ENCODE measurements around the gene MFAP5. TPM values are rescaled to one million over a fixed set of nuclear protein-coding genes. Genes with fewer than 3 reads are reported as not detected.

The MFAP5 gene
- total and polyA plus RNA-seq, 10 of the 15 experiments (the other 5 are each of a cell fraction or from before 2014, with no cell fraction given), result 0.06 to 0.14 (median 0.12) TPM; not detected in 7

DNA sequence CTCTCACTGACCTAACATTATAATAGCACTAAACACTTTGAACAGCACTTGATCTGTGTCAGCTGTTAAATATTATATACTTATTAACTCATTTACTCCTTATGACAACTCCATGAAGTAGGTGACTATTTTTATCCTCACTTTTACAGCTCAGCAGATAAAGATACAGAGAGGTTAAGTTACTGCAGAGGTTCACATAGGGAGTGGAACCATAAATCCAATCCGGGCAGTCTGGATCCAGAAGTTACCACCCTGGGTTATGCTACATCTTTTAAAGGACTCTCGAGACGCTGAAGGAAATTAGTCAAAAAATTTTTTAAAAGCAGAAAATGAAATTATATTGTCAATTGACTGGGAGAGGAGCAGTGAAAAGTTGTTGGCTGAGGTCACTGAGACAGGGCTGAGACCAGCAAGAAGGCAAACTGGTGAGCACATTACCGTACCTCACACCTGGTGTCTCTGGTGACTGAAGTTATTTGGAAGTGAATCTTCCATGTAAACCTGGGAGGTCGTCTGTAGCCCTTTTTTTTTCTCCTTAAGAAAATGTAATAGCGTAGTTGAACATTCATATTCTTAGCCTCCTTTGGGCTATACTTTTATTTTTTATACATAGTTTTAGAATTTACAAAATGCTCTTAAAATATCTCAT, 33.9 kb upstream of the MFAP5 start:
- WGBS (ENCODE audit: insufficient coverage, insufficient replicate concordance, low lambda C conversion rate, missing lambda C conversion rate), result 32% methylated on average over 6 of the region's 6 CpGs
- H3K9me3 ChIP-seq (replicated peaks; ENCODE audit: control insufficient read depth, insufficient read depth, low read length), result no peaks in the 10 kb centered on the region
- ChIA-PET POLR2A (no interaction called here), CTCF (interaction anchor here (1.1 kb wide), 1 partner anchor 64 kb away, joined by 3 read pairs; no protein-coding TSS in a partner anchor), RAD21 (ENCODE audit: unreplicated experiment) (no interaction called here), SMC1A (ENCODE audit: uncharacterized antibody, unreplicated experiment) (no interaction called here)
- H3K27ac ChIP-seq (ENCODE audit: control insufficient read depth, insufficient read depth), result no peak overlapping the region
- H3K36me3 ChIP-seq (ENCODE audit: control insufficient read depth in 2 of 2, insufficient read depth in 2 of 2, low read length in 1 of 2), result no peaks in the 10 kb centered on the region
- BruUV-seq (replicated peaks), result no TSS peak
- DNase-seq (ENCODE audit: low read depth, low spot score), result no peak
- intact Hi-C loops (cut with micrococcal nuclease; ENCODE audit: unreplicated experiment) (no loop called here), in situ Hi-C loops (cut with MboI) (no loop called here)
- ATAC-seq, result no peak
- no peaks in the 10 kb centered on the region for H4K20me1 ChIP-seq (ENCODE audit: control insufficient read depth, insufficient read depth)
- no peaks in the 10 kb centered on the region for H3K79me2 ChIP-seq (ENCODE audit: control insufficient read depth, insufficient read depth, low read length)
- no peak overlapping the region for H2AFZ ChIP-seq (ENCODE audit: control insufficient read depth, low read depth, low read length)
- H3K27me3 ChIP-seq (replicated peaks in 1 of 2; ENCODE audit: control insufficient read depth in 2 of 2, insufficient read depth in 2 of 2, low read length in 1 of 2), result peaks cover 1 to 15% of the 10 kb centered on the region in 2 experiments; a peak in 2 of 4 replicates
- FAIRE-seq, result peak; percentile 49
- peak overlapping the region; percentile 85; the same call in 1 of the 2 replicates for H3K4me2 ChIP-seq (ENCODE audit: control insufficient read depth, insufficient read depth)
- TF ChIP-seq CREB1 (IDR thresholded peaks at IDR 0.05; ENCODE audit: low read depth), result no peak
- no peak for TF ChIP-seq EGR1 (IDR thresholded peaks at IDR 0.05; ENCODE audit: borderline replicate concordance in 1 of 2, low read depth in 2 of 2, low read length in 2 of 2)
- TF ChIP-seq CBX5 (IDR thresholded peaks at IDR 0.05; ENCODE audit: low read depth), result no peak
- no peak for TF ChIP-seq TAF1 (IDR thresholded peaks at IDR 0.05; ENCODE audit: borderline replicate concordance, low read depth, low read length)
- TF ChIP-seq GABPA (IDR thresholded peaks at IDR 0.05; ENCODE audit: low read depth), result no peak
- no peak for TF ChIP-seq ETV6 (conservative IDR thresholded peaks at IDR 0.05 in 1 of 2, IDR thresholded peaks at IDR 0.05 in 1 of 2; ENCODE audit: borderline replicate concordance in 1 of 2, low read depth in 1 of 2)
- TF ChIP-seq NFYA (IDR thresholded peaks at IDR 0.05; ENCODE audit: borderline replicate concordance, low read depth, low read length), result no peak
- TF ChIP-seq MTA3 (IDR thresholded peaks at IDR 0.05; ENCODE audit: borderline replicate concordance, low read length), result no peak
- no peak for TF ChIP-seq CBX3 (IDR thresholded peaks at IDR 0.05; ENCODE audit: borderline replicate concordance, low read depth)
- TF ChIP-seq, protein P1, sequence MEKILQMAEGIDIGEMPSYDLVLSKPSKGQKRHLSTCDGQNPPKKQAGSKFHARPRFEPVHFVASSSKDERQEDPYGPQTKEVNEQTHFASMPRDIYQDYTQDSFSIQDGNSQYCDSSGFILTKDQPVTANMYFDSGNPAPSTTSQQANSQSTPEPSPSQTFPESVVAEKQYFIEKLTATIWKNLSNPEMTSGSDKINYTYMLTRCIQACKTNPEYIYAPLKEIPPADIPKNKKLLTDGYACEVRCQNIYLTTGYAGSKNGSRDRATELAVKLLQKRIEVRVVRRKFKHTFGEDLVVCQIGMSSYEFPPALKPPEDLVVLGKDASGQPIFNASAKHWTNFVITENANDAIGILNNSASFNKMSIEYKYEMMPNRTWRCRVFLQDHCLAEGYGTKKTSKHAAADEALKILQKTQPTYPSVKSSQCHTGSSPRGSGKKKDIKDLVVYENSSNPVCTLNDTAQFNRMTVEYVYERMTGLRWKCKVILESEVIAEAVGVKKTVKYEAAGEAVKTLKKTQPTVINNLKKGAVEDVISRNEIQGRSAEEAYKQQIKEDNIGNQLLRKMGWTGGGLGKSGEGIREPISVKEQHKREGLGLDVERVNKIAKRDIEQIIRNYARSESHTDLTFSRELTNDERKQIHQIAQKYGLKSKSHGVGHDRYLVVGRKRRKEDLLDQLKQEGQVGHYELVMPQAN (conservative IDR thresholded peaks at IDR 0.05), result no peak
- TF ChIP-seq, protein P2, sequence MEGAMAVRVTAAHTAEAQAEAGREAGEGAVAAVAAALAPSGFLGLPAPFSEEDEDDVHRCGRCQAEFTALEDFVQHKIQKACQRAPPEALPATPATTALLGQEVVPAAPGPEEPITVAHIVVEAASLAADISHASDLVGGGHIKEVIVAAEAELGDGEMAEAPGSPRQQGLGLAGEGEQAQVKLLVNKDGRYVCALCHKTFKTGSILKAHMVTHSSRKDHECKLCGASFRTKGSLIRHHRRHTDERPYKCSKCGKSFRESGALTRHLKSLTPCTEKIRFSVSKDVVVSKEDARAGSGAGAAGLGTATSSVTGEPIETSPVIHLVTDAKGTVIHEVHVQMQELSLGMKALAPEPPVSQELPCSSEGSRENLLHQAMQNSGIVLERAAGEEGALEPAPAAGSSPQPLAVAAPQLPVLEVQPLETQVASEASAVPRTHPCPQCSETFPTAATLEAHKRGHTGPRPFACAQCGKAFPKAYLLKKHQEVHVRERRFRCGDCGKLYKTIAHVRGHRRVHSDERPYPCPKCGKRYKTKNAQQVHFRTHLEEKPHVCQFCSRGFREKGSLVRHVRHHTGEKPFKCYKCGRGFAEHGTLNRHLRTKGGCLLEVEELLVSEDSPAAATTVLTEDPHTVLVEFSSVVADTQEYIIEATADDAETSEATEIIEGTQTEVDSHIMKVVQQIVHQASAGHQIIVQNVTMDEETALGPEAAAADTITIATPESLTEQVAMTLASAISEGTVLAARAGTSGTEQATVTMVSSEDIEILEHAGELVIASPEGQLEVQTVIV (IDR thresholded peaks at IDR 0.05; ENCODE audit: borderline replicate concordance, partially characterized antibody), result no peak
- TF ChIP-seq, protein P3, sequence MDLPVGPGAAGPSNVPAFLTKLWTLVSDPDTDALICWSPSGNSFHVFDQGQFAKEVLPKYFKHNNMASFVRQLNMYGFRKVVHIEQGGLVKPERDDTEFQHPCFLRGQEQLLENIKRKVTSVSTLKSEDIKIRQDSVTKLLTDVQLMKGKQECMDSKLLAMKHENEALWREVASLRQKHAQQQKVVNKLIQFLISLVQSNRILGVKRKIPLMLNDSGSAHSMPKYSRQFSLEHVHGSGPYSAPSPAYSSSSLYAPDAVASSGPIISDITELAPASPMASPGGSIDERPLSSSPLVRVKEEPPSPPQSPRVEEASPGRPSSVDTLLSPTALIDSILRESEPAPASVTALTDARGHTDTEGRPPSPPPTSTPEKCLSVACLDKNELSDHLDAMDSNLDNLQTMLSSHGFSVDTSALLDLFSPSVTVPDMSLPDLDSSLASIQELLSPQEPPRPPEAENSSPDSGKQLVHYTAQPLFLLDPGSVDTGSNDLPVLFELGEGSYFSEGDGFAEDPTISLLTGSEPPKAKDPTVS (IDR thresholded peaks at IDR 0.05; ENCODE audit: low read depth, low read length), result no peak
- TF ChIP-seq POLR2A (IDR thresholded peaks at IDR 0.05; ENCODE audit: low read depth, low read length), result no peak
- no peak overlapping the region for H3K4me3 ChIP-seq
- no peak overlapping the region for H3K9ac ChIP-seq (ENCODE audit: control insufficient read depth, insufficient read depth, low read length)
- no peaks in the 10 kb centered on the region for H3K4me1 ChIP-seq (ENCODE audit: control insufficient read depth, insufficient read depth, low read length)
